Activated CD4-positive, alpha-beta T cell treated with anti-CD3 and anti-CD28 coated beads, Interleukin-2, Interleukin-6, amounts not matched to agents 100 ng/mL and 50 ng/mL, durations not matched to agents 16 hours and 8 hours (primary cell): ENCODE data around the gene DXO.
"Not testable (repeated sequence)": the region's sequence is repeated elsewhere in the genome, so short reads cannot be mapped to it uniquely, and the experiment has no call there.

Source experiments
- DNase-seq: peaks from one replicate; pipeline ENCODE4 v3.0.0-alpha.2; 2020

Gene DXO

GRCh38 chr6:31971993-31972708 lies at the start of gene DXO:
TSS of gene DXO (minus strand) at chr6:31972138. CDS start at chr6:31971675, 463 bp downstream.
- peak; percentile 98 for DNase-seq

- DNase-seq, result not testable (repeated sequence)
Measured at GRCh38 chr6:32014547-32014946, 42.6 kb upstream of the DXO start, which contains the start of gene C4B. TSS of gene C4B (plus strand) at chr6:32014795. CDS start at chr6:32014846, 51 bp downstream.

- not testable (repeated sequence) for DNase-seq
Measured at GRCh38 chr6:32013738-32014137, 41.8 kb upstream of the DXO start.

GRCh38 chr6:32012941-32013617 lies 41.1 kb upstream of the DXO start:
- DNase-seq, result not testable (repeated sequence)

- DNase-seq, result not testable (repeated sequence)
Measured at GRCh38 chr6:32010856-32011530, 39.1 kb upstream of the DXO start.

- not testable (repeated sequence) for DNase-seq
Measured at GRCh38 chr6:32009537-32009936, 37.6 kb upstream of the DXO start.

- not testable (repeated sequence) for DNase-seq
Measured at GRCh38 chr6:32008616-32009015, 36.7 kb upstream of the DXO start.

GRCh38 chr6:32008037-32008436 lies 36.1 kb upstream of the DXO start:
- not testable (repeated sequence) for DNase-seq

GRCh38 chr6:32007086-32007485 lies 35.1 kb upstream of the DXO start:
- DNase-seq, result not testable (repeated sequence)

- not testable (repeated sequence) for DNase-seq
Measured at GRCh38 chr6:32005991-32006529, 34.1 kb upstream of the DXO start.

- DNase-seq, result not testable (repeated sequence)
Measured at GRCh38 chr6:32005538-32005880, 33.6 kb upstream of the DXO start.

- DNase-seq, result not testable (repeated sequence)
Measured at GRCh38 chr6:32004864-32005537, 33.1 kb upstream of the DXO start.

GRCh38 chr6:32004393-32004792 lies 32.5 kb upstream of the DXO start:
- not testable (repeated sequence) for DNase-seq

- not testable (repeated sequence) for DNase-seq
Measured at GRCh38 chr6:32003301-32003700, 31.4 kb upstream of the DXO start.

GRCh38 chr6:32002546-32003268 lies 30.8 kb upstream of the DXO start:
- DNase-seq, result not testable (repeated sequence)

- DNase-seq, result not testable (repeated sequence)
Measured at GRCh38 chr6:31996385-31996784, 24.4 kb upstream of the DXO start.

GRCh38 chr6:31994421-31994820 lies 22.5 kb upstream of the DXO start:
- DNase-seq, result not testable (repeated sequence)

- DNase-seq, result not testable (repeated sequence)
Measured at GRCh38 chr6:31989363-31989762, 17.4 kb upstream of the DXO start.

GRCh38 chr6:31981744-31982143 lies 9.8 kb upstream of the DXO start, which contains the start of gene C4A:
TSS of gene C4A (plus strand) at chr6:31982057. CDS start at chr6:31982108, 51 bp downstream.
- not testable (repeated sequence) for DNase-seq

- not testable (repeated sequence) for DNase-seq
Measured at GRCh38 chr6:31980998-31981397, 9.1 kb upstream of the DXO start.

- DNase-seq, result not testable (repeated sequence)
Measured at GRCh38 chr6:31980195-31980876, 8.4 kb upstream of the DXO start.
